H1 (cell line): ENCODE measurements around the gene MRPS2. TPM values are rescaled to one million over a fixed set of nuclear protein-coding genes. Genes with fewer than 3 reads are reported as not detected.
"Not testable (repeated sequence)": the region's sequence is repeated elsewhere in the genome, so short reads cannot be mapped to it uniquely, and the experiment has no call there.

Experiments
- CTCF ChIA-PET: fragments of 300-600 bp; sonication (Branson Sonifier 250); formaldehyde crosslinking; loops from one replicate; lab custom pipeline; 2021; ENCODE audit not compliant: partially characterized antibody; lab: Charles Lee
- POLR2A ChIA-PET: fragments of 300-600 bp; sonication (Branson Sonifier 250); formaldehyde crosslinking; loops from one replicate; lab custom pipeline; 2021; ENCODE audit warnings: inconsistent platforms; ENCODE audit not compliant: partially characterized antibody; lab: Charles Lee
- DNase-seq, 2 experiments: peaks; one replicate each; pipeline versions ENCODE4 v3.0.0 to v3.0.0-alpha.2; 2010 to 2022; ENCODE audit warnings: low spot score in 2 of 2, low read depth in 1 of 2, mixed read lengths in 1 of 2
- FAIRE-seq: peaks from 2 replicates; lab custom pipeline; 2011; peaks lifted over from hg19 to GRCh38; lab: Jason Lieb, UNC
- H2AFZ ChIP-seq: 2 replicates; pipeline ENCODE4 v1.8.1; 2012; ENCODE audit warnings: low read length, inconsistent platforms
- H2AK5ac ChIP-seq: 2 replicates; pipeline ENCODE4 v1.6.1; 2013; ENCODE audit warnings: low read depth, low read length
- H2BK120ac ChIP-seq: replicated peaks from 2 replicates; pipeline ENCODE3; 2013; ENCODE audit warnings: low read depth, low read length, inconsistent platforms
- H2BK12ac ChIP-seq: 2 replicates; pipeline ENCODE4 v1.6.1; 2013; ENCODE audit warnings: low read depth, low read length
- H2BK15ac ChIP-seq: 2 replicates; pipeline ENCODE4 v1.6.1; 2013; ENCODE audit warnings: low read length
- H2BK20ac ChIP-seq: 2 replicates; pipeline ENCODE4 v1.6.1; 2013; ENCODE audit warnings: low read length
- H2BK5ac ChIP-seq: 2 replicates; pipeline ENCODE4 v1.6.1; 2013; ENCODE audit warnings: low read depth, low read length
- H3K14ac ChIP-seq: 2 replicates; pipeline ENCODE4 v1.6.1; 2013; ENCODE audit warnings: inconsistent platforms; ENCODE audit not compliant: insufficient read length
- H3K18ac ChIP-seq: 2 replicates; pipeline ENCODE4 v1.6.1; 2013; ENCODE audit warnings: low read length; ENCODE audit errors: extremely low read depth
- H3K23ac ChIP-seq: 2 replicates; pipeline ENCODE4 v1.6.1; 2013; ENCODE audit warnings: inconsistent platforms; ENCODE audit not compliant: insufficient read length
- H3K23me2 ChIP-seq: 2 replicates; pipeline ENCODE4 v1.6.1; 2013; ENCODE audit warnings: low read depth, low read length
- H3K27ac ChIP-seq: 2 replicates; pipeline ENCODE4 v1.6.1; 2011; ENCODE audit warnings: low read depth, low read length, inconsistent platforms
- H3K27me3 ChIP-seq, 4 experiments: replicated peaks in 1 of 4; 1 replicate in 1 of 4; 2 replicates in 3 of 4; pipeline versions ENCODE4 v1.6.1 to v1.8.1; 2011 to 2013; ENCODE audit warnings: low read length in 3 of 4, mild to moderate bottlenecking in 3 of 4, inconsistent platforms in 2 of 4, mixed read lengths in 2 of 4, moderate library complexity in 1 of 4; ENCODE audit not compliant: control insufficient read depth in 3 of 4, insufficient read depth in 3 of 4; ENCODE audit errors: extremely low read depth in 1 of 4
- H3K36me3 ChIP-seq, 4 experiments: 2 replicates each; pipeline versions ENCODE4 v1.6.1 to v1.8.1; 2011 to 2013; ENCODE audit warnings: mild to moderate bottlenecking in 4 of 4, low read length in 3 of 4, moderate library complexity in 2 of 4, control low read depth in 1 of 4, inconsistent platforms in 1 of 4; ENCODE audit not compliant: insufficient read depth in 4 of 4, control insufficient read depth in 2 of 4
- H3K4ac ChIP-seq: replicated peaks from 2 replicates; pipeline ENCODE3; 2013; ENCODE audit warnings: low read length, low read depth, mixed read lengths, inconsistent platforms; ENCODE audit not compliant: insufficient read length
- H3K4me1 ChIP-seq, 4 experiments: replicated peaks in 1 of 4; 1 replicate in 1 of 4; 2 replicates in 3 of 4; pipeline versions ENCODE4 v1.6.1 to v1.8.1; 2011 to 2013; ENCODE audit warnings: low read length in 3 of 4, inconsistent platforms in 2 of 4, mixed read lengths in 1 of 4; ENCODE audit not compliant: insufficient read depth in 4 of 4, control insufficient read depth in 3 of 4
- H3K4me2 ChIP-seq, 2 experiments: 2 replicates each; pipeline versions ENCODE4 v1.6.1 to v1.8.1; 2011 to 2013; ENCODE audit warnings: low read depth in 2 of 2, low read length in 2 of 2, control low read depth in 1 of 2, inconsistent platforms in 1 of 2, mild to moderate bottlenecking in 1 of 2; ENCODE audit not compliant: insufficient read depth in 1 of 2
- H3K4me3 ChIP-seq, 4 experiments: fragments of 200-600, 300-600 bp in 1 of 4; sonication (generic), shearing (Covaris generic), sonication (Bioruptor Twin) in 1 of 4; 2 replicates each; pipeline versions ENCODE4 v1.5.1 to v1.8.1; 2011 to 2016; ENCODE audit warnings: low read length in 4 of 4, low read depth in 3 of 4, control low read depth in 2 of 4, inconsistent platforms in 2 of 4, mild to moderate bottlenecking in 2 of 4, mixed read lengths in 1 of 4, moderate library complexity in 1 of 4; ENCODE audit not compliant: insufficient read depth in 2 of 4; ENCODE audit errors: extremely low read depth in 1 of 4
- H3K56ac ChIP-seq: replicated peaks from 2 replicates; pipeline ENCODE3; 2013; ENCODE audit warnings: low read depth, mild to moderate bottlenecking, mixed read lengths, low read length, inconsistent platforms; ENCODE audit not compliant: insufficient read length
- H3K79me1 ChIP-seq: 2 replicates; pipeline ENCODE4 v1.6.1; 2013; ENCODE audit warnings: low read depth, low read length, control low read depth
- H3K79me2 ChIP-seq, 2 experiments: 2 replicates each; pipeline versions ENCODE4 v1.6.1 to v1.8.1; 2012 to 2013; ENCODE audit warnings: low read length in 2 of 2, mild to moderate bottlenecking in 2 of 2, inconsistent platforms in 1 of 2; ENCODE audit not compliant: insufficient read depth in 2 of 2, control insufficient read depth in 1 of 2
- H3K9ac ChIP-seq, 4 experiments: replicated peaks in 1 of 4; 1 replicate in 1 of 4; 2 replicates in 3 of 4; pipeline versions ENCODE4 v1.6.1 to v1.8.1; 2011 to 2013; ENCODE audit warnings: low read depth in 3 of 4, low read length in 3 of 4, control low read depth in 2 of 4, mild to moderate bottlenecking in 2 of 4, moderate library complexity in 2 of 4, inconsistent platforms in 1 of 4; ENCODE audit errors: extremely low read depth in 1 of 4
- H3K9me3 ChIP-seq, 2 experiments: 2 replicates each; pipeline versions ENCODE4 v1.6.1 to v1.8.1; 2012 to 2013; ENCODE audit warnings: mild to moderate bottlenecking in 2 of 2, moderate library complexity in 2 of 2, control low read depth in 1 of 2, inconsistent platforms in 1 of 2, low read depth in 1 of 2, low read length in 1 of 2, mixed read lengths in 1 of 2; ENCODE audit not compliant: insufficient read depth in 2 of 2
- H4K20me1 ChIP-seq, 2 experiments: replicated peaks in 1 of 2; 2 replicates each; pipeline versions ENCODE3 to v1.8.1; 2011 to 2013; ENCODE audit warnings: inconsistent platforms in 2 of 2, low read length in 2 of 2, mild to moderate bottlenecking in 1 of 2; ENCODE audit not compliant: insufficient read depth in 2 of 2, control insufficient read depth in 1 of 2
- H4K5ac ChIP-seq: 2 replicates; pipeline ENCODE4 v1.6.1; 2013; ENCODE audit warnings: low read length, low read depth, mixed read lengths, inconsistent platforms; ENCODE audit not compliant: insufficient read length
- H4K8ac ChIP-seq: 2 replicates; pipeline ENCODE4 v1.8.0; 2013; ENCODE audit warnings: mild to moderate bottlenecking, moderate library complexity, low read length, inconsistent platforms; ENCODE audit not compliant: insufficient read depth; ENCODE audit errors: extremely low read depth
- H4K91ac ChIP-seq: replicated peaks from 2 replicates; pipeline ENCODE3; 2013; ENCODE audit warnings: low read length, mixed read lengths, inconsistent platforms; ENCODE audit not compliant: insufficient read length
- WGBS, 2 experiments: shearing (Covaris generic) in 1 of 2; methylation state at CpG; one replicate each; pipeline versions ENCODE4 v1.1.6 to v1.1.7; 2013 to 2015; ENCODE audit warnings: low lambda C conversion rate in 2 of 2, mixed read lengths in 2 of 2, inconsistent platforms in 1 of 2, low coverage in 1 of 2, missing lambda C conversion rate in 1 of 2; ENCODE audit not compliant: insufficient replicate concordance in 2 of 2, insufficient coverage in 1 of 2, insufficient read length in 1 of 2; ENCODE audit errors: extremely low coverage in 1 of 2, missing lambda C conversion rate in 1 of 2; 5-methylcytosine and 5-hydroxymethylcytosine counted together
- polyA plus RNA-seq, 7 experiments: library from polyadenylated mRNA; depleted of rRNA in 3 of 7; stranded (reverse) in 5 of 7; unstranded in 2 of 7; fragments of >200 nt in 5 of 7; fragments of 200-250 nt in 2 of 7; gene quantifications; 1 replicate in 5 of 7; 2 replicates in 1 of 7; 4 replicates in 1 of 7; pipeline versions ENCODE4 v1.2.1 to v1.2.3, GENCODE V29; 2011 to 2013; ENCODE audit warnings: missing spikeins in 2 of 7, mixed read lengths in 2 of 7
- total RNA-seq: library from RNA; stranded (reverse); fragmentation: NEBNext Ultra II Directional; extraction: Animal tissue kit (Norgen Biotek cat#: 25700); gene quantifications from 2 replicates; pipeline ENCODE4 v1.2.1, GENCODE V29; 2021

The MRPS2 gene
- total and polyA plus RNA-seq, 2 of the 8 experiments (the other 6 are each of a cell fraction or from before 2014, with no cell fraction given) = 78.6 to 476 TPM

GRCh38 chr9:135451909-135452308, 48.6 kb upstream of the MRPS2 start:
- H3K9ac ChIP-seq, H3K27me3 ChIP-seq, FAIRE-seq, H2BK20ac ChIP-seq, H2BK5ac ChIP-seq, H2BK15ac ChIP-seq, H4K20me1 ChIP-seq, H3K18ac ChIP-seq, H2BK12ac ChIP-seq, H4K5ac ChIP-seq, H3K79me1 ChIP-seq, H3K4ac ChIP-seq, H3K23ac ChIP-seq, H3K23me2 ChIP-seq, H2BK120ac ChIP-seq, H3K14ac ChIP-seq, H3K27ac ChIP-seq, POLR2A ChIA-PET, H3K56ac ChIP-seq, H4K8ac ChIP-seq, H3K4me2 ChIP-seq, H3K4me3 ChIP-seq, H2AK5ac ChIP-seq, H4K91ac ChIP-seq, H3K79me2 ChIP-seq, DNase-seq, H3K9me3 ChIP-seq, H3K36me3 ChIP-seq, H2AFZ ChIP-seq, H3K4me1 ChIP-seq: not testable (repeated sequence)
- WGBS, 2 experiments = 90% methylated on average over 6 of the region's 7 CpGs; no CpG with 5 or more reads in 1 of the 2 experiments
- CTCF ChIA-PET = interaction anchor here (1.5 kb wide), 1 partner anchor 10 kb away, joined by 4 read pairs; no protein-coding TSS in a partner anchor
